Stomach smooth muscle (tissue), 2 donors: Measurements from ENCODE around the gene ATF7IP.

Source experiments
- H3K27ac ChIP-seq: one replicate; pipeline ENCODE4 v1.7.0; 2013; ENCODE audit warnings: mild to moderate bottlenecking, low read length, inconsistent platforms
- H3K27me3 ChIP-seq, 2 donors: one replicate each; pipeline ENCODE4 v1.7.0; 2013; ENCODE audit warnings: low read length in 2 of 2; ENCODE audit not compliant: insufficient read depth in 2 of 2, control insufficient read depth in 1 of 2
- H3K36me3 ChIP-seq, 2 donors: one replicate each; pipeline ENCODE4 v1.7.0; 2013; ENCODE audit warnings: low read length in 2 of 2; ENCODE audit not compliant: control insufficient read depth in 2 of 2, insufficient read depth in 2 of 2
- H3K4me1 ChIP-seq: one replicate; pipeline ENCODE4 v1.7.0; 2013; ENCODE audit warnings: low read length; ENCODE audit not compliant: control insufficient read depth, insufficient read depth
- H3K4me3 ChIP-seq, 2 donors: one replicate each; pipeline ENCODE4 v1.7.0; 2013; ENCODE audit warnings: low read length in 2 of 2
- H3K9ac ChIP-seq, 2 donors: one replicate each; pipeline ENCODE4 v1.7.0; 2013; ENCODE audit warnings: low read length in 2 of 2, mild to moderate bottlenecking in 1 of 2
- H3K9me3 ChIP-seq, 2 donors: one replicate each; pipeline ENCODE4 v1.7.0; 2013; ENCODE audit warnings: low read length in 2 of 2; ENCODE audit not compliant: control insufficient read depth in 2 of 2
- donor health status: healthy.
- donor health status: Pancreatic carcinoma.

ATF7IP gene

GRCh38 chr12:14540801-14541462 lies 175.4 kb downstream of the ATF7IP start:
- Histone ChIP-seq H3K36me3 (no peaks in the 10 kb centered on the region), H3K4me1 (no peaks in the 10 kb centered on the region), H3K27me3 (no peaks in the 10 kb centered on the region), H3K27ac (no peak overlapping the region), H3K9ac (no peak overlapping the region), H3K9me3 (no peaks in the 10 kb centered on the region), H3K4me3 (no peak overlapping the region)

DNA sequence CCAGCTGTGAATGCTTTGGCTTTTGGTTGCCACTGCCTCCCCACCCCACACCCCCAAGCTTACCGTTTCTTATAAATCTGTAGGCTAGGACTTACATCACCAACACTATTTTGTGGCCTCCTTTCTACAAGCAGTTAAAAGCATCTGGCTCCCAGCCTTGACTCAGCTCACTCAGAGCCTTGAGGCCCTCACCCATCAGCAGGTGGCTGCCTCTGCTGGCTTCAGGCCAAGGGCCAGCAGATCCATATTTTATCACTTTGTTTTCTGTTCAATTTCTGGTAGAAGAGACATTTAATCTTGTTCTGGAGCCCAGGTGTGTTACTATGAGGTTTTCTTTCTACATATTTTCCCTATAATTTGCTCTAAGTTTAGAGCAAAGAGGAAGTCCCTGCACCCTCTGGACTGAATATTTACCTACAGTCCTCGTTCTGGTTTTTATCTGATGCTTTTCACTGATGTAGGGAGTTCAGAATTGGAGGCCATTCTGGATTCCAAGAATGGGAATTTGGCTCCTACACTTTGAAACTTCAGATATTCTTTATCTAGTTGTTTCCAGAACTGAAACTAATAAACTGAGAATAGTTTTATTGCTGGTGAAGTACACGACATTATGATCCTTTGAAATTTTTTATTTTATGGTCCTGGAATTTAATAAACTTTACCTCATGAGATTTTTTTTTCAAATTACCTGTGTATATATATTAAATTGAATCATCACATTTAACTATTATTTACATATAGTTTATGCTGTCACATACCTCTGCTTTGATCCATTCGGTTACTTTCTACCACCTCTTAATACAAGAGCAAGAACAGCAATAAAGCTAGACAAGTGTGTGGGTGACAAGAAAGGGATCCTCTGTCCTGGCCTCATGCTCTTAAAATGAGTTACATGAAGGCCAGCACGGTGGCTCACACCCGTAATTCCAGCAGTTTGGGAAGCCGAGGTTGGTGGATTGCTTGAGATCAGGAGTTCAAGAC lies 180.0 kb downstream of the ATF7IP start:
- H3K4me3 ChIP-seq = no peak overlapping the region
- no peaks in the 10 kb centered on the region for H3K4me1 ChIP-seq
- no peaks in the 10 kb centered on the region for H3K36me3 ChIP-seq
- no peaks in the 10 kb centered on the region for H3K9me3 ChIP-seq
- no peaks in the 10 kb centered on the region for H3K27me3 ChIP-seq
- no peak overlapping the region for H3K9ac ChIP-seq
- H3K27ac ChIP-seq = no peak overlapping the region

- Histone ChIP-seq H3K4me3 (no peak overlapping the region), H3K36me3 (no peaks in the 10 kb centered on the region), H3K27ac (no peak overlapping the region), H3K4me1 (no peaks in the 10 kb centered on the region), H3K9me3 (no peaks in the 10 kb centered on the region), H3K27me3 (no peaks in the 10 kb centered on the region), H3K9ac (no peak overlapping the region)
These were observed 182.1 kb downstream of the ATF7IP start for GRCh38 chr12:14547571-14547970.

DNA sequence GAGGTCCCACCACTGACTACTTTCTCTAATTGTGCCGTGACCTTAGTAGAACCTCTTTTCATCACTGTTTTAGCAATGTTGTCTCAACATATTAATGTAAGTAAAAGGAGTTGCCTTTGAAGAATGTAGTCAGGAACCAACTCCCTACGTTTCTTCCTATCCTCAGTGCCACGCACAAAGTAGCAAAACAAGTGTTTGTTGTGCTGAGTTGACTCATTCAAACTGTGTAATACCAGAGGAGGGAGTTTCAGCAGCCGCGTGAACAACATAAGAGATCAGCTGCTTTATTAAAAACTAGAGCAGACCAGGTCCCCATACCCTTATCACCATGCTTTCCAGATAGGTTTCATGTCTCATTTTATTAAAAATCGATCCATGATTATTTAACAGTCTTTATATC lies 183.1 kb downstream of the ATF7IP start:
- no peaks in the 10 kb centered on the region for H3K27me3 ChIP-seq
- no peak overlapping the region for H3K4me3 ChIP-seq
- no peaks in the 10 kb centered on the region for H3K4me1 ChIP-seq
- H3K9ac ChIP-seq = no peak overlapping the region
- H3K36me3 ChIP-seq = no peaks in the 10 kb centered on the region
- no peaks in the 10 kb centered on the region for H3K9me3 ChIP-seq
- no peak overlapping the region for H3K27ac ChIP-seq
